ENCODE data around the gene NXT1. TPM values are rescaled to one million over a fixed set of nuclear protein-coding genes. Genes with fewer than 3 reads are reported as not detected.

Gene NXT1
- total RNA-seq, 4 donors from 2014 or later, result 29.2 to 40.2 (median 35.1) TPM

GRCh38 chr20:23366384-23366783 lies 15.8 kb downstream of the NXT1 start:
- intact Hi-C loops (cut with DNase I; ENCODE audit: low total_unique reads), result no loop called here
- no peak for DNase-seq (ENCODE audit: low spot score in 2 of 2)
- no peak overlapping the region for H3K4me3 ChIP-seq (ENCODE audit: low read depth, poor library complexity, severe bottlenecking)
- 36 to 38% methylated on average over 1 of the region's 1 CpG for WGBS, 2 donors
- TF ChIP-seq POLR2A (IDR thresholded peaks at IDR 0.05) (no peak), CTCF (IDR thresholded peaks at IDR 0.05) (no peak)

- TF ChIP-seq CTCF (IDR thresholded peaks at IDR 0.05) (no peak), POLR2A (IDR thresholded peaks at IDR 0.05) (no peak)
- no peak overlapping the region for H3K4me3 ChIP-seq (ENCODE audit: low read depth, poor library complexity, severe bottlenecking)
- DNase-seq (ENCODE audit: low spot score in 2 of 2), result no peak
- intact Hi-C loops (cut with DNase I; ENCODE audit: low total_unique reads), result no loop called here
Measured at GRCh38 chr20:23367770-23368169, 17.2 kb downstream of the NXT1 start.

GRCh38 chr20:23368316-23369071 lies 17.9 kb downstream of the NXT1 start:
- intact Hi-C loops (cut with DNase I; ENCODE audit: low total_unique reads), result no loop called here
- TF ChIP-seq POLR2A (IDR thresholded peaks at IDR 0.05) (no peak), CTCF (IDR thresholded peaks at IDR 0.05) (no peak)
- 90 to 94% methylated on average over 2 of the region's 2 CpGs for WGBS, 2 donors

GRCh38 chr20:23369072-23369823 lies 18.7 kb downstream of the NXT1 start:
- no peak overlapping the region for H3K4me3 ChIP-seq (ENCODE audit: low read depth, poor library complexity, severe bottlenecking)
- DNase-seq (ENCODE audit: low spot score in 2 of 2), result no peak
- no peak for TF ChIP-seq POLR2A (IDR thresholded peaks at IDR 0.05)
- TF ChIP-seq CTCF (IDR thresholded peaks at IDR 0.05), result no peak
- WGBS, 2 donors, result 95 to 96% methylated on average over 14 of the region's 14 CpGs
- intact Hi-C loops (cut with DNase I; ENCODE audit: low total_unique reads), result no loop called here

More at GRCh38 chr20:23368316-23369071, 17.9 kb downstream of the NXT1 start:
- no peak for DNase-seq (ENCODE audit: low spot score in 2 of 2)
- no peak overlapping the region for H3K4me3 ChIP-seq (ENCODE audit: low read depth, poor library complexity, severe bottlenecking)

- WGBS, 2 donors, result 88 to 90% methylated on average over 5 of the region's 5 CpGs
- TF ChIP-seq CTCF (IDR thresholded peaks at IDR 0.05), result no peak
- TF ChIP-seq POLR2A (IDR thresholded peaks at IDR 0.05), result no peak
- H3K4me3 ChIP-seq (ENCODE audit: low read depth, poor library complexity, severe bottlenecking), result no peak overlapping the region
- no peak for DNase-seq (ENCODE audit: low spot score in 2 of 2)
- intact Hi-C loops (cut with DNase I; ENCODE audit: low total_unique reads), result no loop called here
Measured at GRCh38 chr20:23370274-23370673, 19.7 kb downstream of the NXT1 start.
